SK-N-SH (cell line): ENCODE data around the gene TM7SF2. TPM values are rescaled to one million over a fixed set of nuclear protein-coding genes. Genes with fewer than 3 reads are reported as not detected.

Experiments used
- CTCF ChIA-PET: fragments of 300-600, 350-600 bp; formaldehyde crosslinking; extraction: SDS; loops from one replicate; lab custom pipeline; 2021; lab: Yijun Ruan, JAX
- POLR2A ChIA-PET: fragments of 350-600 bp; sonication (Branson Sonifier 250); formaldehyde crosslinking; extraction: SDS; loops from one replicate; lab custom pipeline; 2020; ENCODE audit warnings: antibody characterized with exemption, inconsistent platforms; lab: Yijun Ruan, JAX
- DNase-seq: peaks from one replicate; pipeline ENCODE4 v3.0.0; 2012
- H2AFZ ChIP-seq: fragments of 200-600 bp; sonication (generic); 2 replicates; pipeline ENCODE4 v1.8.1; 2016; ENCODE audit warnings: antibody characterized with exemption, mild to moderate bottlenecking, low read depth
- H3F3A ChIP-seq: fragments of 200-600 bp; sonication (generic); replicated peaks from 2 replicates; pipeline ENCODE3; 2016; ENCODE audit warnings: antibody characterized with exemption, mild to moderate bottlenecking; ENCODE audit not compliant: insufficient read depth
- H3K27ac ChIP-seq, 2 experiments: fragments of 200-500 bp in 1 of 2; fragments of 200-600 bp in 1 of 2; sonication (Bioruptor generic) in 1 of 2; sonication (generic), shearing (Covaris generic) in 1 of 2; 2 replicates each; pipeline versions ENCODE4 v1.5.1 to v1.6.1; 2014 to 2016; ENCODE audit warnings: low read depth in 2 of 2, inconsistent platforms in 1 of 2, low read length in 1 of 2, mild to moderate bottlenecking in 1 of 2, mixed read lengths in 1 of 2
- H3K27me3 ChIP-seq: fragments of 200-600 bp; sonication (generic), shearing (Covaris generic); 2 replicates; pipeline ENCODE4 v1.6.1; 2016; ENCODE audit warnings: mixed run types; ENCODE audit not compliant: insufficient read depth
- H3K36me3 ChIP-seq, 2 experiments: fragments of 200-500 bp in 1 of 2; fragments of 200-600 bp in 1 of 2; sonication (Bioruptor generic) in 1 of 2; sonication (generic) in 1 of 2; replicated peaks in 1 of 2; 2 replicates each; pipeline versions ENCODE3 to v1.5.1; 2014 to 2016; ENCODE audit warnings: low read length in 1 of 2, mild to moderate bottlenecking in 1 of 2; ENCODE audit not compliant: insufficient read depth in 2 of 2, control insufficient read depth in 1 of 2
- H3K4me1 ChIP-seq, 2 experiments: fragments of 200-500 bp in 1 of 2; fragments of 200-600 bp in 1 of 2; sonication (Bioruptor generic) in 1 of 2; sonication (generic), shearing (Covaris generic) in 1 of 2; 2 replicates each; pipeline versions ENCODE4 v1.5.1 to v1.6.1; 2014 to 2016; ENCODE audit warnings: low read depth in 1 of 2, low read length in 1 of 2, mixed run types in 1 of 2; ENCODE audit not compliant: insufficient read depth in 2 of 2, control insufficient read depth in 1 of 2
- H3K4me2 ChIP-seq: fragments of 200-600 bp; sonication (generic), shearing (Covaris generic); 2 replicates; pipeline ENCODE4 v1.6.1; 2017; ENCODE audit warnings: mixed run types
- H3K4me3 ChIP-seq, 2 experiments: fragments of 200-500 bp in 1 of 2; fragments of 200-600 bp in 1 of 2; sonication (Bioruptor generic) in 1 of 2; sonication (generic), shearing (Covaris generic) in 1 of 2; 2 replicates each; pipeline versions ENCODE4 v1.5.1 to v1.8.1; 2014 to 2016; ENCODE audit warnings: low read depth in 2 of 2, inconsistent platforms in 1 of 2, low read length in 1 of 2, mild to moderate bottlenecking in 1 of 2, mixed read lengths in 1 of 2, moderate library complexity in 1 of 2
- H3K79me2 ChIP-seq: fragments of 200-600 bp; sonication (generic); 2 replicates; pipeline ENCODE4 v1.8.1; 2017; ENCODE audit warnings: mild to moderate bottlenecking; ENCODE audit not compliant: insufficient read depth
- H3K9ac ChIP-seq: fragments of 200-600 bp; sonication (generic); 2 replicates; pipeline ENCODE4 v1.6.1; 2017; ENCODE audit warnings: mixed run types
- H3K9me2 ChIP-seq: fragments of 200-600 bp; sonication (generic); 2 replicates; pipeline ENCODE4 v1.6.1; 2017; ENCODE audit warnings: mixed run types
- H3K9me3 ChIP-seq: fragments of 200-600 bp; sonication (generic); 2 replicates; pipeline ENCODE4 v1.6.1; 2017; ENCODE audit warnings: mixed run types, mild to moderate bottlenecking, moderate library complexity
- H4K20me1 ChIP-seq: fragments of 200-600 bp; sonication (generic); 2 replicates; pipeline ENCODE4 v1.6.1; 2017; ENCODE audit warnings: mild to moderate bottlenecking, mixed run types; ENCODE audit not compliant: insufficient read depth
- CTCF ChIP-seq: fragments of 200-600 bp; sonication (generic); IDR thresholded peaks from 2 replicates; pipeline ENCODE4 v1.6.1; 2017; ENCODE audit warnings: antibody characterized with exemption, mild to moderate bottlenecking, moderate library complexity
- ELF1 ChIP-seq: IDR thresholded peaks from 2 replicates; pipeline ENCODE4 v1.4.0; 2012
- EZH2phosphoT487 ChIP-seq: fragments of 200-600 bp; sonication (generic); IDR thresholded peaks from 2 replicates; pipeline ENCODE4 v1.6.1; 2017; ENCODE audit warnings: low read depth, mixed run types, mild to moderate bottlenecking, antibody characterized with exemption, moderate library complexity, borderline replicate concordance
- FOXM1 ChIP-seq: IDR thresholded peaks from 2 replicates; pipeline ENCODE4 v1.4.0; 2012; ENCODE audit warnings: low read depth, mild to moderate bottlenecking
- GATA2 ChIP-seq: sonication (generic); formaldehyde crosslinking; IDR thresholded peaks from 2 replicates; pipeline ENCODE4 v1.5.0; 2020; ENCODE audit warnings: mild to moderate bottlenecking, missing genetic modification reagents
- IRF3 ChIP-seq: fragments of 150-350 bp; IDR thresholded peaks from 2 replicates; pipeline ENCODE4 v1.6.1; 2016; ENCODE audit warnings: mild to moderate bottlenecking, low read depth, low read length
- MAX ChIP-seq: IDR thresholded peaks from 2 replicates; pipeline ENCODE4 v1.4.0; 2012; ENCODE audit warnings: low read depth
- NFIC ChIP-seq: IDR thresholded peaks from 2 replicates; pipeline ENCODE4 v1.4.0; 2012; ENCODE audit warnings: borderline replicate concordance
- RAD21 ChIP-seq: IDR thresholded peaks from 2 replicates; pipeline ENCODE4 v1.6.1; 2012; ENCODE audit warnings: mild to moderate bottlenecking, low read length
- SMC3 ChIP-seq: IDR thresholded peaks from 2 replicates; pipeline ENCODE4 v1.6.1; 2012; ENCODE audit warnings: low read depth, low read length, improper control_type of control experiment
- TCF12 ChIP-seq: IDR thresholded peaks from 2 replicates; pipeline ENCODE4 v1.4.0; 2012
- ZBTB33 ChIP-seq: IDR thresholded peaks from 2 replicates; pipeline ENCODE4 v1.4.0; 2012; ENCODE audit warnings: low read depth, borderline replicate concordance
- WGBS: methylation state at CpG from one replicate; pipeline ENCODE4 v1.1.6; 2017; ENCODE audit warnings: low lambda C conversion rate; 5-methylcytosine and 5-hydroxymethylcytosine counted together
- polyA plus RNA-seq, 3 experiments: library from polyadenylated mRNA; depleted of rRNA; stranded (reverse); fragments of >200 nt; gene quantifications; 2 replicates each; pipeline ENCODE4 v1.2.3, GENCODE V29; 2012

TM7SF2 gene
- polyA plus RNA-seq, 1 of the 3 experiments (the other 2 are of a cell fraction) = 87.8 TPM

- no peak overlapping the region; the same call in 1 of the 2 replicates for H2AFZ ChIP-seq
- H3K27ac ChIP-seq = no peak overlapping the region
- H3K9me3 ChIP-seq = no peaks in the 10 kb centered on the region
- H3K36me3 ChIP-seq = peaks cover 0 to 10% of the 10 kb centered on the region in 2 experiments
- 77% methylated on average over 2 of the region's 3 CpGs for WGBS
- H3K27me3 ChIP-seq = no peaks in the 10 kb centered on the region
- ChIA-PET CTCF (interaction anchor here (0.9 to 1.6 kb wide), 4 partner anchors 8 to 234 kb away, joined by 3 to 6 read pairs (median 4); partner anchors contain the start of genes ARL2 and CDC42BPG), POLR2A (no interaction called here)
- DNase-seq = peak; percentile 68
- H3K9me2 ChIP-seq = no peaks in the 10 kb centered on the region
- H3K4me1 ChIP-seq = peaks cover 0 to 7% of the 10 kb centered on the region in 2 experiments; a peak in 2 of 4 replicates
- no peak overlapping the region; a peak in 1 of 4 replicates for H3K4me3 ChIP-seq
- H3F3A ChIP-seq = peaks cover 13% of the 10 kb centered on the region
- no peak overlapping the region for H3K9ac ChIP-seq
- no peak for TF ChIP-seq TCF12
- TF ChIP-seq IRF3 = no peak
- TF ChIP-seq CTCF = peak; percentile 64
- TF ChIP-seq GATA2 (CRISPR knock-in tag) = no peak
- TF ChIP-seq ELF1 = no peak
- peak; percentile 55 for TF ChIP-seq RAD21
- TF ChIP-seq NFIC = no peak
- peak; percentile 54 for TF ChIP-seq SMC3
- TF ChIP-seq FOXM1 = no peak
- no peak for TF ChIP-seq ZBTB33
- no peak for TF ChIP-seq EZH2phosphoT487
- TF ChIP-seq MAX = no peak
- no peak overlapping the region for H3K4me2 ChIP-seq
- H4K20me1 ChIP-seq = no peaks in the 10 kb centered on the region; the same call in 1 of the 2 replicates
- peaks cover 58% of the 10 kb centered on the region for H3K79me2 ChIP-seq
Observed at GRCh38 chr11:65078151-65078550, 33.5 kb upstream of the TM7SF2 start.
